ENCODE data around the gene HMCN2. TPM values are rescaled to one million over a fixed set of nuclear protein-coding genes. Genes with fewer than 3 reads are reported as not detected.
A peak's percentile ranks its signal among the peaks of the same experiment; 100 is the strongest.

Gene HMCN2
- total RNA-seq, 2 donors from 2014 or later = 1.3 to 7.3 TPM

DNA sequence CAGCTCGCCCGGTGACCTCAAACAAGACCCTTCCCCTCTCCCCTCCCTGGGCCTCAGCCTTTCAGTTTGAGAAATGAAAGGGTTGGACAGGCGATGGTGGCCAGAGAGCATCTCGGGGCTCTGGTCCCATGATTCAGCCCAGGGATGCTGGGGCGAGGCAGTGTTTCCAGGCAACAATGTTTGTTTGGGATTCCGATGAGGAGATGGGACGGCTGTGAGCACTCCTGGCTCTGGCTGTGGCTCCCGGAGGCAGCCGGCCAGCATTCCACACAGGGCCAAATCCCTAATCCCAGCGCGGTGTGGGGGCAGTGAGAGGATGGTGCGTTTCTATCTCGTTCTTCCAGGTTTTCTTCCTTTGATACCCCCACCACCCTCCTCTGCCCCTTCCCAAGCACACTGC lies 66.0 kb downstream of the HMCN2 start:
- H3K4me3 ChIP-seq = no peak overlapping the region
- no peaks in the 10 kb centered on the region for H3K9me3 ChIP-seq
- no peaks in the 10 kb centered on the region for H3K27me3 ChIP-seq
- H3K36me3 ChIP-seq = no peaks in the 10 kb centered on the region
- H3K27ac ChIP-seq = peak overlapping the region; percentile 59 to 70
- H3K4me1 ChIP-seq = peaks cover 0 to 41% of the 10 kb centered on the region in 2 donors
- peak; percentile 79 for DNase-seq (ENCODE audit: low spot score)
- TF ChIP-seq CTCF (IDR thresholded peaks at IDR 0.05) = no peak

DNA sequence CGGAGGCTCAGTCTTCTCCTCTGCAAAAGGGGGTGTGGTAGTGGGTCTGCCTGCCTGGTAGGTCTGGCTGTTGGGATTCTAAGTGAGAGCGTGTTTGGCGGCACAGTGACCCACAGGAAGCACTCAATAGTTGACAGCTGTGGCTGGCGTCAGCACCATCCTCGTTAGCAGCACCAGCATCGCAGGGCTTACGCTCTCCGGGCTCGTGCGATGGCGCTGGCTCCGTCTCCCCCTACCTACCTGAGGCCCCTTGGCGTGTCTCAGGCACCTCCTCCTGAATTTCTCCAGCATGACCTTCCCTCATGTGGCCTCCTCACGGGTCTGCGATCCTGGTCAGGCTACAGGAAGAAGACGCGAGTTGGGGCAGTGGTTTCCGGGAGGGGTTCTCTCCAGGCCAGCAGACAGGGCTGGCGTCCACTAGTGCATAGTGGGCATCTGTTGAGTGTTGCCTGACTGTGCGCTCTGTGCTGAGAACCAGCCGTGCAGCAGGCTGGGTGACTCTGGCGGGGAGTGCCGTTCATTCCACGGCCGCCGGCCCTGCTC lies 66.9 kb downstream of the HMCN2 start:
- H3K27ac ChIP-seq = peak overlapping the region; percentile 59 to 70
- DNase-seq (ENCODE audit: low spot score) = no peak

GRCh38 chr9:130333041-130333711 lies 67.6 kb downstream of the HMCN2 start:
- H3K27ac ChIP-seq = no peak overlapping the region

More for the DNA sequence above, 66.9 kb downstream of the HMCN2 start:
- Histone ChIP-seq H3K27me3 (no peaks in the 10 kb centered on the region), H3K9me3 (no peaks in the 10 kb centered on the region), H3K4me3 (no peak overlapping the region), H3K36me3 (no peaks in the 10 kb centered on the region), H3K4me1 (peaks cover 0 to 36% of the 10 kb centered on the region in 2 donors)
- TF ChIP-seq CTCF (IDR thresholded peaks at IDR 0.05) = no peak

DNA sequence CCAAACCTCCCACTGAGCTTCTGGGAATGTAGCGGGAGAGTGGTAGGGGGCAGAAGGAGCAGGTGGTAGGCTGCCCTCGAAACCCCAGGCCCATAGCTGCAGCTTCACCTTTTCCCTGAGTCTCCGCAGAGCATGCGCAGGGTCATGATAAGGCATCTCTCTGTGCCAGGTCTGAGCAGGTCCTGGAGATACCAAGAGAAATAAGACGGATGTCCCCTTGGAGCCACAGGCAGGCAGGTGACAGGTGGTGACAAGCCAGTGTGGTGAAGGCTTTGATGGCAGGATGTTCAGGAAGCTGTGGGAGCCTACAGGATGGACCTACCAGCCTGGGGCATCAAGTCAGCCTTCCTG lies 68.1 kb downstream of the HMCN2 start:
- no peak for DNase-seq (ENCODE audit: low spot score)
- Histone ChIP-seq H3K9me3 (no peaks in the 10 kb centered on the region), H3K27ac (no peak overlapping the region), H3K36me3 (no peaks in the 10 kb centered on the region), H3K4me1 (peaks cover 0 to 28% of the 10 kb centered on the region in 2 donors), H3K4me3 (no peak overlapping the region), H3K27me3 (no peaks in the 10 kb centered on the region)
- no peak for TF ChIP-seq CTCF (IDR thresholded peaks at IDR 0.05)

More at GRCh38 chr9:130333041-130333711, 67.6 kb downstream of the HMCN2 start:
- no peak for TF ChIP-seq CTCF (IDR thresholded peaks at IDR 0.05)
- no peak for DNase-seq (ENCODE audit: low spot score)
- no peaks in the 10 kb centered on the region for H3K27me3 ChIP-seq
- H3K9me3 ChIP-seq = no peaks in the 10 kb centered on the region
- no peak overlapping the region for H3K4me3 ChIP-seq
- no peaks in the 10 kb centered on the region for H3K36me3 ChIP-seq
- peaks cover 0 to 29% of the 10 kb centered on the region in 2 donors for H3K4me1 ChIP-seq

DNA sequence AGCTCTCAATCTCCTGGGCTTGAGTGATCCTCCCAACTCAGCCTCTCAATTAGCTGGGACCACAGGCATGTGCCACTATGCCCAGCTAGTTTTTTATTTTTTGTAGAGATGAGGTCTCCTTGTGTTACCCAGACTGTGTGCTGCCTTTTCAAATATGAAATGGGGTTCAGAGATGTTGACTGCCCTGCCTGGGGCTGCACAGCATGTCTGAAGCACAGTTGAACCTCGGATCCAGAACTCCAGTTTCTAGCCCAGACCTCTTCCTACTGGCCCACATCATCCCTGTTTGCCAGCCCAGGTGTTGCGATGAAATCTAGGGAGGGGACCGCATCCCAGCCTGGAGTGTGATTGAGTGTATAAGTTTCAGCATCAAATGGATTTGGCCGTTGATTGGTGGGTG lies 69.4 kb downstream of the HMCN2 start:
- DNase-seq (ENCODE audit: low spot score) = no peak
- Histone ChIP-seq H3K36me3 (no peaks in the 10 kb centered on the region), H3K9me3 (no peaks in the 10 kb centered on the region), H3K4me1 (peaks cover 0 to 23% of the 10 kb centered on the region in 2 donors), H3K4me3 (no peak overlapping the region), H3K27me3 (no peaks in the 10 kb centered on the region), H3K27ac (no peak overlapping the region)
- no peak for TF ChIP-seq CTCF (IDR thresholded peaks at IDR 0.05)

All from right atrium auricular region (tissue), 2 donors.